Bronchial epithelial cell (primary cell): ENCODE measurements around the gene EAF1. TPM values are rescaled to one million over a fixed set of nuclear protein-coding genes. Genes with fewer than 3 reads are reported as not detected.

Source experiments
- DNase-seq: peaks from one replicate; pipeline ENCODE4 v3.0.0-alpha.2; 2010; ENCODE audit warnings: low read depth
- FAIRE-seq: peaks from 2 replicates; lab custom pipeline; 2011; peaks lifted over from hg19 to GRCh38; lab: Jason Lieb, UNC
- H3K27me3 ChIP-seq: 2 replicates; pipeline ENCODE4 v1.5.1; 2011; ENCODE audit warnings: low read length; ENCODE audit not compliant: control insufficient read depth, insufficient read depth
- H3K36me3 ChIP-seq: 2 replicates; pipeline ENCODE4 v1.5.1; 2011; ENCODE audit warnings: low read length; ENCODE audit not compliant: control insufficient read depth, insufficient read depth
- H3K4me3 ChIP-seq: 2 replicates; pipeline ENCODE4 v1.5.1; 2011; ENCODE audit warnings: mild to moderate bottlenecking, low read depth, low read length, control low read depth
- CTCF ChIP-seq: IDR thresholded peaks from 2 replicates; pipeline ENCODE4 v1.5.1; 2011; ENCODE audit warnings: mild to moderate bottlenecking, moderate library complexity, low read length, control low read depth, inconsistent platforms; ENCODE audit not compliant: insufficient read depth, severe bottlenecking
- total RNA-seq: library from RNA; depleted of rRNA; stranded (reverse); fragments of >200 nt; gene quantifications from 2 replicates; pipeline ENCODE4 v1.2.1, GENCODE V29; 2014

The EAF1 gene
- total RNA-seq, 1 donor from 2014 or later, result 34.0 TPM

GRCh38 chr3:15470261-15470660, 42.9 kb downstream of the EAF1 start:
- DNase-seq (no peak), FAIRE-seq (no peak)
- peak; percentile 15 for TF ChIP-seq CTCF
- Histone ChIP-seq H3K27me3 (no peaks in the 10 kb centered on the region), H3K4me3 (no peak overlapping the region), H3K36me3 (no peaks in the 10 kb centered on the region)

- DNase-seq (no peak), FAIRE-seq (no peak)
- no peaks in the 10 kb centered on the region for H3K27me3 ChIP-seq
- no peak overlapping the region for H3K4me3 ChIP-seq
- H3K36me3 ChIP-seq, result no peaks in the 10 kb centered on the region
- no peak for TF ChIP-seq CTCF
These were observed 43.5 kb downstream of the EAF1 start for GRCh38 chr3:15470849-15471248.

GRCh38 chr3:15471861-15472260, 44.5 kb downstream of the EAF1 start:
- TF ChIP-seq CTCF, result no peak
- no peak for FAIRE-seq
- DNase-seq, result no peak
- Histone ChIP-seq H3K36me3 (no peaks in the 10 kb centered on the region), H3K4me3 (no peak overlapping the region), H3K27me3 (no peaks in the 10 kb centered on the region)

GRCh38 chr3:15475161-15475560, 47.8 kb downstream of the EAF1 start:
- no peaks in the 10 kb centered on the region for H3K27me3 ChIP-seq
- DNase-seq (no peak), FAIRE-seq (no peak)
- no peak overlapping the region for H3K4me3 ChIP-seq
- TF ChIP-seq CTCF, result no peak
- no peaks in the 10 kb centered on the region for H3K36me3 ChIP-seq

GRCh38 chr3:15476378-15476777, 49.0 kb downstream of the EAF1 start:
- no peak for FAIRE-seq
- Histone ChIP-seq H3K36me3 (no peaks in the 10 kb centered on the region), H3K4me3 (no peak overlapping the region), H3K27me3 (no peaks in the 10 kb centered on the region)
- TF ChIP-seq CTCF, result no peak
- no peak for DNase-seq

- no peaks in the 10 kb centered on the region for H3K36me3 ChIP-seq
- no peak for DNase-seq
- TF ChIP-seq CTCF, result no peak
- no peak for FAIRE-seq
- H3K27me3 ChIP-seq, result no peaks in the 10 kb centered on the region
- H3K4me3 ChIP-seq, result no peak overlapping the region
These were observed 50.7 kb downstream of the EAF1 start for GRCh38 chr3:15477951-15478639.
